Activated naive CD4-positive, alpha-beta T cell treated with anti-CD3 and anti-CD28 coated beads for 36 hours (primary cell): ENCODE data around the gene KCTD21. TPM values are rescaled to one million over a fixed set of nuclear protein-coding genes. Genes with fewer than 3 reads are reported as not detected.
A peak's percentile ranks its signal among the peaks of the same experiment; 100 is the strongest.
"Not testable (repeated sequence)": the region's sequence is repeated elsewhere in the genome, so short reads cannot be mapped to it uniquely, and the experiment has no call there.

Source experiments
- CTCF ChIA-PET: fragments of 350-600 bp; sonication (Branson Sonifier 250); formaldehyde crosslinking; loops from one replicate; lab custom pipeline; 2021; ENCODE audit warnings: antibody characterized with exemption; lab: Charles Lee
- DNase-seq: peaks from one replicate; pipeline ENCODE4 v3.0.0-alpha.2; 2020
- H3K27ac Mint-ChIP-seq: one replicate; pipeline ENCODE4 v1.8.0; 2021; ENCODE audit warnings: mild to moderate bottlenecking, mixed read lengths
- H3K27me3 Mint-ChIP-seq: one replicate; pipeline ENCODE4 v1.8.0; 2021; ENCODE audit warnings: low read depth, mixed read lengths
- H3K36me3 Mint-ChIP-seq: one replicate; pipeline ENCODE4 v1.8.0; 2021; ENCODE audit warnings: low read depth, mixed read lengths
- H3K4me1 Mint-ChIP-seq: one replicate; pipeline ENCODE4 v1.8.0; 2021; ENCODE audit warnings: low read depth, mixed read lengths
- H3K4me3 Mint-ChIP-seq: one replicate; pipeline ENCODE4 v1.8.0; 2021; ENCODE audit warnings: mild to moderate bottlenecking, moderate library complexity, mixed read lengths
- H3K9me3 Mint-ChIP-seq: one replicate; pipeline ENCODE4 v1.8.0; 2021; ENCODE audit warnings: mixed read lengths
- intact Hi-C: fragments of 100-400 bp; cut with micrococcal nuclease; formaldehyde crosslinking; loops from one replicate; pipeline ENCODE4 v1.15.1; 2023
- total RNA-seq, 2 experiments: library from RNA; stranded (reverse); gene quantifications; one replicate each; pipeline ENCODE4 v1.2.3, GENCODE V29; 2021

The KCTD21 gene
- total RNA-seq, 2 experiments from 2014 or later: 8.6 to 10.1 TPM

- H3K4me3 Mint-ChIP-seq: no peak overlapping the region
- H3K4me1 Mint-ChIP-seq: peaks cover 25% of the 10 kb centered on the region
- H3K9me3 Mint-ChIP-seq: no peaks in the 10 kb centered on the region
- peak overlapping the region; percentile 6 for H3K27ac Mint-ChIP-seq
- H3K36me3 Mint-ChIP-seq: peaks cover 3% of the 10 kb centered on the region
- H3K27me3 Mint-ChIP-seq: no peaks in the 10 kb centered on the region
- intact Hi-C loops: loop anchor here (5.0 kb wide), 1 partner anchor 362 kb away; no protein-coding TSS in a partner anchor
- CTCF ChIA-PET: no interaction called here
- DNase-seq: no peak
These were observed 36.5 kb upstream of the KCTD21 start for GRCh38 chr11:78224906-78225420.

DNA sequence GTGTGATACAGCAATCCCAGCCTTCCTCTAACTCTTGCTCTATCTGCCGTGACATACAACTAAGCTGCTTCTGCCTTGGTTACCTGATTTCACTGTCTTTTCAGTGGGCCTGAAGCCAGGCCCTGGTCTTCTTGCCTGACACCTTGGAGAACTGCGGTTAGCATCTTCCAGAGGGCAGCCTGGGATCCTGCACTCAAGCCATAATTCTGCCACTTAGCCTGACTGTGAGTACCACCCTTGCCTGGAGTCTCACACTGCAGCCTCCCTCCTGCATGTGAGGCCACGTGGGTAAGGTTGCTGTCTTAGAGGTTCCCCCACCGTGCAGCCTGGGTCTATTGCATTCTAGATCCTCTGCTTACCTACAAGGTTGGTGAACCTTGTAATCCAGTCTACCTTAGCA, 36.1 kb upstream of the KCTD21 start:
- H3K4me3 Mint-ChIP-seq: no peak overlapping the region
- no peak overlapping the region for H3K27ac Mint-ChIP-seq
- H3K27me3 Mint-ChIP-seq: no peaks in the 10 kb centered on the region
- intact Hi-C loops: no loop called here
- peaks cover 26% of the 10 kb centered on the region for H3K4me1 Mint-ChIP-seq
- CTCF ChIA-PET: interaction anchor here (0.7 kb wide), 1 partner anchor 85 kb away, joined by 3 read pairs; the partner anchor contains the start of gene ALG8
- H3K9me3 Mint-ChIP-seq: no peaks in the 10 kb centered on the region
- peaks cover 3% of the 10 kb centered on the region for H3K36me3 Mint-ChIP-seq
- DNase-seq: no peak

DNA sequence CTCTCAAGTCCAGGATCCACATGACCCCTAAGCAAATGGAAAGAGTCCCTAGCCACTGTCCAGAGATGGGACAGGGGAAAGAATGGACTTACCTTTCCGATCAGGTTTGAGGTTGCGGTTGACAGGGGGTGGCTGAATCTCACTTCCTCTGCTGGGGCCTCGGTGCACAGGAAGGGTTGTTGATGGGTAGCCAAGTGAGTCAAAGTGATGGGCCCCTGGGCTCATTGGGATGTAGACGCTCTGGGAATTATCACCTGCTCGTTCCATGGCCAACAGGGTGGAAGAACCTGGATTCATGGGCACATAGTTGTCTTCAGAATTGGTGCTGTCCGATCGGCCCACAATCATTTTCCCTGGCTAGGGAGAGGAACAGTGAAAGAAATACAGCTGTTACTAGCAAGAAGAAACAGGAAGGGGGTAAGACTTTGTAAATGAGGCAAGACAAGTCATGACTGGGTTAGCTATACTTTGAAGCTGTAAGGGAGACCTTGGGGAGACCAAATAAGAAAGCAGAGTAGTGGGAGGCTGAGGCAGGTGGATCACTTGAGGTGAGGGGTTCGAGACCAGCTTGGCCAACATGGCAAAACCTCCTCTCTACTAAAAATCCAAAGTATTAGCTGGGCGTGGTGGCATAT, 35.0 kb upstream of the KCTD21 start:
- Mint-ChIP-seq H3K27me3 (no peaks in the 10 kb centered on the region), H3K9me3 (no peaks in the 10 kb centered on the region), H3K4me3 (no peak overlapping the region), H3K27ac (no peak overlapping the region), H3K36me3 (peaks cover 3% of the 10 kb centered on the region), H3K4me1 (peaks cover 26% of the 10 kb centered on the region)
- CTCF ChIA-PET: no interaction called here
- intact Hi-C loops: no loop called here
- DNase-seq: no peak

GRCh38 chr11:78222726-78223125, 34.3 kb upstream of the KCTD21 start:
- intact Hi-C loops, H3K4me3 Mint-ChIP-seq, H3K9me3 Mint-ChIP-seq, DNase-seq, H3K36me3 Mint-ChIP-seq, H3K27ac Mint-ChIP-seq, CTCF ChIA-PET, H3K27me3 Mint-ChIP-seq: not testable (repeated sequence)
- H3K4me1 Mint-ChIP-seq: peaks cover 26% of the 10 kb centered on the region

- CTCF ChIA-PET: interaction anchor here (0.9 kb wide), 1 partner anchor 71 kb away, joined by 3 read pairs; no protein-coding TSS in a partner anchor
- DNase-seq: no peak
- peaks cover 5% of the 10 kb centered on the region for H3K36me3 Mint-ChIP-seq
These were observed 33.2 kb upstream of the KCTD21 start for GRCh38 chr11:78221396-78222315.

GRCh38 chr11:78220218-78221157, 32.1 kb upstream of the KCTD21 start:
- no peaks in the 10 kb centered on the region for H3K27me3 Mint-ChIP-seq
- H3K27ac Mint-ChIP-seq: peak overlapping the region; percentile 64
- H3K9me3 Mint-ChIP-seq: no peaks in the 10 kb centered on the region
- H3K4me3 Mint-ChIP-seq: no peak overlapping the region
- DNase-seq: peak; percentile 66
- intact Hi-C loops: loop anchor here (1.0 kb wide), 4 partner anchors 18 to 81 kb away; partner anchors contain the start of genes ALG8, KCTD21 and USP35
- peaks cover 5% of the 10 kb centered on the region for H3K36me3 Mint-ChIP-seq
- peaks cover 14% of the 10 kb centered on the region for H3K4me1 Mint-ChIP-seq
- CTCF ChIA-PET: interaction anchor here (0.6 kb wide), 1 partner anchor 61 kb away, joined by 5 read pairs; no protein-coding TSS in a partner anchor

More at GRCh38 chr11:78221396-78222315, 33.2 kb upstream of the KCTD21 start:
- Mint-ChIP-seq H3K27ac (no peak overlapping the region), H3K4me3 (no peak overlapping the region), H3K4me1 (peaks cover 15% of the 10 kb centered on the region), H3K9me3 (no peaks in the 10 kb centered on the region), H3K27me3 (no peaks in the 10 kb centered on the region)
- intact Hi-C loops: no loop called here

- peak; percentile 50 for DNase-seq
- intact Hi-C loops: loop anchor here (1.0 kb wide), 4 partner anchors 17 to 80 kb away; partner anchors contain the start of genes ALG8, KCTD21 and USP35
- H3K36me3 Mint-ChIP-seq: peaks cover 7% of the 10 kb centered on the region
- no peak overlapping the region for H3K27ac Mint-ChIP-seq
- peaks cover 14% of the 10 kb centered on the region for H3K4me1 Mint-ChIP-seq
- no peaks in the 10 kb centered on the region for H3K9me3 Mint-ChIP-seq
- no peak overlapping the region for H3K4me3 Mint-ChIP-seq
- CTCF ChIA-PET: no interaction called here
- H3K27me3 Mint-ChIP-seq: no peaks in the 10 kb centered on the region
These were observed 31.2 kb upstream of the KCTD21 start for GRCh38 chr11:78219493-78220217.

GRCh38 chr11:78218707-78219492, 30.5 kb upstream of the KCTD21 start:
- intact Hi-C loops: no loop called here
- no peak for DNase-seq
- CTCF ChIA-PET: no interaction called here
- no peak overlapping the region for H3K4me3 Mint-ChIP-seq
- peaks cover 8% of the 10 kb centered on the region for H3K36me3 Mint-ChIP-seq
- H3K27ac Mint-ChIP-seq: peak overlapping the region; percentile 11
- peaks cover 14% of the 10 kb centered on the region for H3K4me1 Mint-ChIP-seq
- no peaks in the 10 kb centered on the region for H3K27me3 Mint-ChIP-seq
- H3K9me3 Mint-ChIP-seq: no peaks in the 10 kb centered on the region

- H3K36me3 Mint-ChIP-seq: peaks cover 8% of the 10 kb centered on the region
- intact Hi-C loops: no loop called here
- H3K9me3 Mint-ChIP-seq: no peaks in the 10 kb centered on the region
- peaks cover 12% of the 10 kb centered on the region for H3K4me1 Mint-ChIP-seq
- H3K4me3 Mint-ChIP-seq: no peak overlapping the region
- CTCF ChIA-PET: no interaction called here
- H3K27ac Mint-ChIP-seq: no peak overlapping the region
- no peaks in the 10 kb centered on the region for H3K27me3 Mint-ChIP-seq
- DNase-seq: no peak
These were observed 29.5 kb upstream of the KCTD21 start for GRCh38 chr11:78217650-78218541.
